Naive thymus-derived CD4-positive, alpha-beta T cell (primary cell): Measurements from ENCODE around the gene DLG2. TPM values are rescaled to one million over a fixed set of nuclear protein-coding genes. Genes with fewer than 3 reads are reported as not detected.

Source experiments
- ATAC-seq: fragments of 150-1000 bp; cut with Tn5 transposase; 2 replicates; pipeline ENCODE4 v1.10.0; 2021; ENCODE audit warnings: mild to moderate bottlenecking, moderate library complexity
- CTCF ChIA-PET: fragments of 350-600 bp; sonication (Branson Sonifier 250); formaldehyde crosslinking; loops from one replicate; lab custom pipeline; 2021; ENCODE audit warnings: antibody characterized with exemption; lab: Charles Lee
- POLR2A ChIA-PET: fragments of 350-600 bp; sonication (Branson Sonifier 250); formaldehyde crosslinking; loops from one replicate; lab custom pipeline; 2021; ENCODE audit warnings: antibody characterized with exemption, inconsistent platforms; lab: Charles Lee
- DNase-seq, 9 donors: peaks; one replicate each; pipeline versions ENCODE4 v3.0.0 to v3.0.0-alpha.2; 2020 to 2022; ENCODE audit warnings: mixed read lengths in 1 of 9
- H3K27ac ChIP-seq: one replicate; pipeline ENCODE4 v1.7.0; 2013; ENCODE audit warnings: mild to moderate bottlenecking, low read depth, low read length, moderate library complexity
- H3K27me3 ChIP-seq, 2 donors: one replicate each; pipeline ENCODE4 v1.7.0; 2013; ENCODE audit warnings: low read length in 2 of 2, mild to moderate bottlenecking in 2 of 2, moderate library complexity in 2 of 2; ENCODE audit not compliant: control insufficient read depth in 2 of 2, insufficient read depth in 2 of 2
- H3K36me3 ChIP-seq, 3 experiments: 1 replicate in 2 of 3; 2 replicates in 1 of 3; pipeline ENCODE4 v1.7.0; 2013; ENCODE audit warnings: low read length in 3 of 3, mild to moderate bottlenecking in 3 of 3, moderate library complexity in 1 of 3; ENCODE audit not compliant: insufficient read depth in 3 of 3, control insufficient read depth in 2 of 3
- H3K4me1 ChIP-seq, 2 donors: one replicate each; pipeline ENCODE4 v1.7.0; 2013; ENCODE audit warnings: low read length in 2 of 2, mild to moderate bottlenecking in 2 of 2, moderate library complexity in 1 of 2; ENCODE audit not compliant: control insufficient read depth in 2 of 2, insufficient read depth in 2 of 2
- H3K4me3 ChIP-seq: 2 replicates; pipeline ENCODE4 v1.7.0; 2013; ENCODE audit warnings: mild to moderate bottlenecking, low read length
- H3K9me3 ChIP-seq, 3 experiments: 1 replicate in 2 of 3; 2 replicates in 1 of 3; pipeline ENCODE4 v1.7.0; 2013; ENCODE audit warnings: low read length in 3 of 3; ENCODE audit not compliant: control insufficient read depth in 2 of 3
- H3K27ac Mint-ChIP-seq, 9 donors: one replicate each; pipeline ENCODE4 v1.8.0; 2020 to 2022; ENCODE audit warnings: mixed read lengths in 9 of 9, mild to moderate bottlenecking in 8 of 9, moderate library complexity in 5 of 9, inconsistent platforms in 2 of 9
- H3K27me3 Mint-ChIP-seq, 5 donors: one replicate each; pipeline ENCODE4 v1.8.0; 2021 to 2022; ENCODE audit warnings: mixed read lengths in 5 of 5, mild to moderate bottlenecking in 1 of 5
- H3K36me3 Mint-ChIP-seq, 5 donors: one replicate each; pipeline ENCODE4 v1.8.0; 2020 to 2022; ENCODE audit warnings: mixed read lengths in 5 of 5, mild to moderate bottlenecking in 3 of 5, inconsistent platforms in 1 of 5
- H3K4me1 Mint-ChIP-seq, 7 donors: one replicate each; pipeline ENCODE4 v1.8.0; 2020 to 2022; ENCODE audit warnings: mixed read lengths in 7 of 7, mild to moderate bottlenecking in 3 of 7, inconsistent platforms in 1 of 7
- H3K4me3 Mint-ChIP-seq, 10 donors: one replicate each; pipeline ENCODE4 v1.8.0; 2020 to 2022; ENCODE audit warnings: mild to moderate bottlenecking in 10 of 10, mixed read lengths in 10 of 10, moderate library complexity in 6 of 10, inconsistent platforms in 2 of 10
- H3K9me3 Mint-ChIP-seq, 11 donors: one replicate each; pipeline ENCODE4 v1.8.0; 2020 to 2022; ENCODE audit warnings: mixed read lengths in 11 of 11, mild to moderate bottlenecking in 4 of 11, inconsistent platforms in 1 of 11, moderate library complexity in 1 of 11
- intact Hi-C, 2 donors: fragments of 100-400 bp; cut with micrococcal nuclease; formaldehyde crosslinking; loops; one replicate each; pipeline ENCODE4 v1.15.1; 2023
- polyA plus RNA-seq, 2 donors: library from polyadenylated mRNA; unstranded; fragments of 300-500 nt; fragmentation: Illumina TruSeq; gene quantifications; one replicate each; pipeline ENCODE4 v1.2.3, GENCODE V29; 2021
- total RNA-seq, 6 experiments: library from RNA in 5 of 6; stranded (reverse) in 5 of 6; gene quantifications; 1 replicate in 5 of 6; 2 replicates in 1 of 6; pipeline ENCODE4 v1.2.3 and lab custom pipeline; 2021 to 2026

Gene DLG2
- total and polyA plus RNA-seq, 7 experiments from 2014 or later, result 0.64 to 6.1 (median 3.7) TPM

DNA sequence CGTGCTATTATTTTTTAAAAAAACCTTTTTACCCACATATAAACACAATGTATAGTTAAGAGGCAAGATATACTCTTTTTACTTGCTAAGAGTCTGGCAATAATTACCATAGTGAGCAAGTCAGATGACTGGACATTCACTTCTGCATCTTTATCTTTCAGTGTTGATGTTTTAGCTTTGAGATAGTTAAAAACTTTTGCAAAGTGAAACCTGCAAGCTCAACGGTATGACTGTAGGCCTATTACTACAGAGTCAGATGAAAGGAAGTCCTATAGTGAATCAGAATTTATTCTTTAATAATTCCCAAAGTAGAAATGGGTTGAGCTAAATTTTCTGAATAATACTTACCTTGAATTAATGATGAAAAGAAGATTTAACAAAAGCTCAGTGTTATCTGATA, 2104.2 kb downstream of the DLG2 start:
- H3K36me3 Mint-ChIP-seq, result no peaks in the 10 kb centered on the region
- Histone ChIP-seq H3K27ac (no peak overlapping the region), H3K36me3 (no peaks in the 10 kb centered on the region), H3K4me1 (no peaks in the 10 kb centered on the region), H3K4me3 (no peak overlapping the region), H3K27me3 (no peaks in the 10 kb centered on the region), H3K9me3 (no peaks in the 10 kb centered on the region)
- intact Hi-C loops, result no loop called here
- ChIA-PET CTCF (no interaction called here), POLR2A (no interaction called here)
- no peaks in the 10 kb centered on the region for H3K4me1 Mint-ChIP-seq
- H3K4me3 Mint-ChIP-seq, result no peak overlapping the region
- DNase-seq, result no peak
- peaks cover 0 to 32% (median 9%) of the 10 kb centered on the region in 5 donors for H3K27me3 Mint-ChIP-seq
- peaks cover 0 to 11% (median 2%) of the 10 kb centered on the region in 11 donors for H3K9me3 Mint-ChIP-seq
- H3K27ac Mint-ChIP-seq, result no peak overlapping the region
- ATAC-seq, result no peak

DNA sequence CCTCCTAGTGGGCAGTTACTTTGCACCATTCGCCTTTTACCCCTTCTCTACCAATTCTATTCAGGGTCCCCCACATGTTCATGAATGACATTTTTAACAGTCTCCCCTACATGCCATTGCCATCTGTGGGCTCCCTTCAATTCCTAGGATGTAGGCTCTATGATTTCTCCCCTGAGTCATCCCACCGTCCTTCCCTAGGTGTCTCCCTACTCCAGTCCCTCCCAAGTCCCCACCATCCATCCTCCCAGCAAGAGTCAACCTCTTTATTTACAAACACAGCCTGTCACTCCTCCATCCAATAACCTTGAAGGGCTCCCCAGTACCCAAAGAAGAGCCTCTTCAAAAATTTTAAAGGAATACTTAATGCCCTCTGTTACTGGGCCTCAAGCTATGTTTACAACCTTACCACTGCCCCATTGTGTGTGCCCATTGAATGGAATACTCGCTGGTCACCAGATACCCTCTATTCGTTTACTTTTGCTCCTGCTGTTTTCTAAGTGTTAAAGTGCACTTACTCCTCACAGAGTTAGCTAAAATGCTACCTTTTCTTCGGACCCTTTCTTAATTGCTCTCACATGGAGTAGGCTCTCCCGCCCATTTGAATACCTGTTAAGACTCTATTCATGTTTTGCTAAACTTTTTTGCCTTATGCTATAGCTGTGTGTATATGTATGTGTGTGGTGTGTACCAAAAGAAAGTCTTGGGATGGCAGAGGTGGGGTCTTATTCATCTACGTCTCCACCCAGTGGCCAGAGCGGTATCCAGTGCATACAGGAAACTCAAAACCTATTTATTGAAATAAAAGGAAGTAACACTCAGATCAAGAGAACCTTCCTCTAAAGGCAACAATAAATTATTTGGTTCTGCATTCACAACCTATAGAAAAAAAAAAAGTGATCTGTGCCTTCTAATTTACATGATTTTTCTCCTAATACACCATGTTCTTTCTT, 2105.2 kb downstream of the DLG2 start:
- Histone ChIP-seq H3K27ac (no peak overlapping the region), H3K27me3 (no peaks in the 10 kb centered on the region), H3K4me3 (no peak overlapping the region), H3K36me3 (no peaks in the 10 kb centered on the region), H3K4me1 (no peaks in the 10 kb centered on the region), H3K9me3 (no peaks in the 10 kb centered on the region)
- no peaks in the 10 kb centered on the region for H3K36me3 Mint-ChIP-seq
- H3K27me3 Mint-ChIP-seq, result peaks cover 0 to 32% (median 8%) of the 10 kb centered on the region in 5 donors
- DNase-seq, result no peak
- H3K4me3 Mint-ChIP-seq, result no peak overlapping the region
- ATAC-seq, result no peak
- H3K4me1 Mint-ChIP-seq, result no peaks in the 10 kb centered on the region
- H3K27ac Mint-ChIP-seq, result no peak overlapping the region
- CTCF ChIA-PET, result no interaction called here
- intact Hi-C loops, result no loop called here
- peaks cover 0 to 12% (median 4%) of the 10 kb centered on the region in 11 donors for H3K9me3 Mint-ChIP-seq
- POLR2A ChIA-PET, result no interaction called here

DNA sequence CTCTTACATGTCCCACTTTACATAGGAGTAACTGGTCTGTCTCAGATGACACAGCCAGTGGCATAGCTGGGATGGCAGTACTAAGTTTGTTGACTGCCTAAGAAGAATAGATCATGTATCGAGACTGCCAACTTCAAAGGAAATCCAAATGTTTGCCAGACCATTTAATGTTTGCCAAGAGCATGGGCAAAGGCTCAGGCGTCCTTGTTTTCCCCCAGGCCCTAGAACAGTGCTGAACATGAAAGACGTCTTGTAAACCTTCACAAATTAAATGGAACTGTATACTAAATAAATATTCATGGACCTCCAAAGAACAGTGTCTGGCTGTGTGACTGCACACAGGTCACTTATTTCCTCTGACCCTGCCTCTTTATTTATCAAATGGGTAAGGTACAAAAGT, 2106.3 kb downstream of the DLG2 start:
- no peaks in the 10 kb centered on the region for H3K36me3 Mint-ChIP-seq
- Histone ChIP-seq H3K4me3 (no peak overlapping the region), H3K4me1 (no peaks in the 10 kb centered on the region), H3K27me3 (no peaks in the 10 kb centered on the region), H3K27ac (no peak overlapping the region), H3K36me3 (no peaks in the 10 kb centered on the region), H3K9me3 (no peaks in the 10 kb centered on the region)
- H3K27me3 Mint-ChIP-seq, result peaks cover 0 to 24% (median 3%) of the 10 kb centered on the region in 5 donors
- ATAC-seq, result no peak
- POLR2A ChIA-PET, result no interaction called here
- intact Hi-C loops, result no loop called here
- no peaks in the 10 kb centered on the region for H3K4me1 Mint-ChIP-seq
- H3K4me3 Mint-ChIP-seq, result no peak overlapping the region
- peaks cover 0 to 20% (median 9%) of the 10 kb centered on the region in 11 donors for H3K9me3 Mint-ChIP-seq
- CTCF ChIA-PET, result no interaction called here
- no peak for DNase-seq
- H3K27ac Mint-ChIP-seq, result no peak overlapping the region

DNA sequence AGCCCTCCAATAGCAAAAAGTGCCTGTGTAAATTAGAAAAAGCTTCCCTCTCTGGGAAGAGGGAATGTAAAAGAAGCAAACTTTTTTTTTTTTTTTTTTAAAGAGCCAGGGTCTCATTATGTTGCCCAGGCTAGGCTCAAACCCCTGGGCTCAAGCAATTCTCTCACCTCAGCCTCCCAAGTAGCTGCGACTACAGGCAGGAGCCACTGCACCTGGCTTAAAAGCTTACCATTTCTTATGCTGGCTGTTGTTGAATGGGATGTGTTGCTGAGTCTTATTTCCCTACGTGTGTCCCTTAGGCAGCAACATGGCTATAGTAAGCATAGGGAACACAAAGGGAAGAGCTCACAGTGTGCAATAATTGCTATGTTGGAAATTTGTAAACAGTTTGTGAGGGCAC, 2115.5 kb downstream of the DLG2 start:
- ChIA-PET CTCF (no interaction called here), POLR2A (no interaction called here)
- ATAC-seq, result no peak
- no peaks in the 10 kb centered on the region for H3K9me3 ChIP-seq
- Mint-ChIP-seq H3K27ac (no peak overlapping the region), H3K36me3 (no peaks in the 10 kb centered on the region), H3K9me3 (peaks cover 0 to 21% (median 6%) of the 10 kb centered on the region in 11 donors), H3K27me3 (peaks cover 0 to 12% (median 0%) of the 10 kb centered on the region in 5 donors), H3K4me3 (no peak overlapping the region), H3K4me1 (no peaks in the 10 kb centered on the region)
- no peaks in the 10 kb centered on the region for H3K36me3 ChIP-seq
- intact Hi-C loops, result no loop called here
- no peak for DNase-seq
- H3K4me3 ChIP-seq, result no peak overlapping the region
- H3K27ac ChIP-seq, result no peak overlapping the region
- H3K4me1 ChIP-seq, result no peaks in the 10 kb centered on the region
- no peaks in the 10 kb centered on the region for H3K27me3 ChIP-seq

DNA sequence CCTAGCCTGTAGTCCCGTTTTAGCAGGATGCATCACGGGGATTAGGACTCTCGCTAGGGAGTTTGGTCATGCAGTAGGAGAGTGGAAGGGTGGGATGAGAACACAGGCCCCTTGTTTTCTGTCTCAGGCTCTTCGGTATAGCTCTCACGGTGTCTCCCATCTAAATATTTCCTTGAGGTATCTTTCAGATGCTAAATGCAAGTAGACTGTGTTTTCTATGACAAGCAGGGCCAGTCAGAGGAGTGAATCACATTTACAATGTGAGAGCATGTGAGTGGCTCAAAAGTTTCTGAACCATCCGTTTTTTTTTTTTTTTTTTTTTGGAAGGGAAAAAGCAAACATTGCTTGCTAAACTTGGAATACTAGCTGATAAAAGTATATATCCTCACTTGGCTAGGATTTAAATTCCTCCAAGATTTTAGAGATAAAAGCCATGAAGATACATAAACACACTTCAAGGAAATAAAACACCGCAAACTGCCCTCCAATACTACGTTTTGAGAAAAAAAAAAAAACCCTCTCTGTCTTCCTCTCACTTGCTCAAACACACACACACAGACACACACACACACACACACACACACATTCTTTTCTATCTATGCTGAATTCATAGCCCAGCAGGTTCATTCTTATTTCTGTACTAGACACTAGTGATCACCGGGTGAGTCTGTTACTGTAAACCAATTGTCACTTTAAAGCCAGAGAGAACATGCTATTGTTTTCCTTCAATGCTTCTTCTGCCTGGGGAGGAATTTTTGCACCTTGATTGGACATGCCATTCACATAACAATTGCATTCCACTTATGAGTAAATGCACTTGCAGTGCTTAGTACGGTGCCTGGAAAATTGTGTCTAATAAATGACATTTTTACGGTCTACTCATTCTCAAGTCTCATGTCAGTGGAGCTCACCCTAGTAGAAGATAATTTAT, 2116.3 kb downstream of the DLG2 start:
- H3K4me1 Mint-ChIP-seq, result no peaks in the 10 kb centered on the region
- Histone ChIP-seq H3K27me3 (no peaks in the 10 kb centered on the region), H3K9me3 (no peaks in the 10 kb centered on the region), H3K4me3 (no peak overlapping the region), H3K27ac (no peak overlapping the region), H3K36me3 (no peaks in the 10 kb centered on the region), H3K4me1 (no peaks in the 10 kb centered on the region)
- no peaks in the 10 kb centered on the region for H3K36me3 Mint-ChIP-seq
- intact Hi-C loops, result no loop called here
- no peak for ATAC-seq
- ChIA-PET POLR2A (no interaction called here), CTCF (no interaction called here)
- no peak overlapping the region for H3K4me3 Mint-ChIP-seq
- no peak for DNase-seq
- H3K27ac Mint-ChIP-seq, result no peak overlapping the region
- H3K27me3 Mint-ChIP-seq, result peaks cover 0 to 12% (median under 1%) of the 10 kb centered on the region in 5 donors
- H3K9me3 Mint-ChIP-seq, result peaks cover 0 to 15% (median 4%) of the 10 kb centered on the region in 11 donors

DNA sequence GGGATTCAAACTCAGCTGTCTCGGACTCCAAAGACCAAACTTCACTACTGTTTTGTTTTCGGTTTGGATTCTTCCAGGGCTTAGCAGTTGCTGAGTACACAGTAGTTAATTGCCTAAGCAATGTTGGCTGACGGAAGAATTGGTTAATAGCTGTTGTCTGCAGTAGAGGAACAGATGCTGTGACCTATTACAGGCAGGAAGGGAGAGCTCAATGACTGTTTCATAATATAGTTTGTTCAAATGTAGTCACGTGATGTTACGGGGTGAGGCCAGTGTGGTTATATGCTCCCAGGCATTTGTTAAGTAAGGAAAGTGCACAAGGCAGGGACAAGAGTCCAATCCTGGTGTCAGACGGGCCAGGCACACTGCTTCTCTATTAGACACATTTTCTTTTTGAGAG, 2118.3 kb downstream of the DLG2 start:
- intact Hi-C loops, result loop anchor here in 1 of 2 donors (10.0 kb wide), 1 partner anchor 1674 kb away; no protein-coding TSS in a partner anchor
- POLR2A ChIA-PET, result no interaction called here
- no peak for ATAC-seq
- H3K9me3 Mint-ChIP-seq, result peaks cover 0 to 11% (median 0%) of the 10 kb centered on the region in 11 donors
- Histone ChIP-seq H3K36me3 (no peaks in the 10 kb centered on the region), H3K27ac (no peak overlapping the region), H3K4me1 (no peaks in the 10 kb centered on the region), H3K27me3 (no peaks in the 10 kb centered on the region), H3K4me3 (no peak overlapping the region), H3K9me3 (no peaks in the 10 kb centered on the region)
- no peak overlapping the region for H3K4me3 Mint-ChIP-seq
- no peak overlapping the region for H3K27ac Mint-ChIP-seq
- no peaks in the 10 kb centered on the region for H3K4me1 Mint-ChIP-seq
- H3K36me3 Mint-ChIP-seq, result no peaks in the 10 kb centered on the region
- CTCF ChIA-PET, result no interaction called here
- H3K27me3 Mint-ChIP-seq, result peaks cover 0 to 12% (median 3%) of the 10 kb centered on the region in 5 donors
- DNase-seq, result no peak
